DMS 273 treated with DMSO at 0.1 percent for 48 hours (cell line): Measurements from ENCODE around the gene HES6.

Experiments used
- DNase-seq: peaks from one replicate; lab custom pipeline; 2025; lab: John Stamatoyannopoulos, UW

Gene HES6

DNA sequence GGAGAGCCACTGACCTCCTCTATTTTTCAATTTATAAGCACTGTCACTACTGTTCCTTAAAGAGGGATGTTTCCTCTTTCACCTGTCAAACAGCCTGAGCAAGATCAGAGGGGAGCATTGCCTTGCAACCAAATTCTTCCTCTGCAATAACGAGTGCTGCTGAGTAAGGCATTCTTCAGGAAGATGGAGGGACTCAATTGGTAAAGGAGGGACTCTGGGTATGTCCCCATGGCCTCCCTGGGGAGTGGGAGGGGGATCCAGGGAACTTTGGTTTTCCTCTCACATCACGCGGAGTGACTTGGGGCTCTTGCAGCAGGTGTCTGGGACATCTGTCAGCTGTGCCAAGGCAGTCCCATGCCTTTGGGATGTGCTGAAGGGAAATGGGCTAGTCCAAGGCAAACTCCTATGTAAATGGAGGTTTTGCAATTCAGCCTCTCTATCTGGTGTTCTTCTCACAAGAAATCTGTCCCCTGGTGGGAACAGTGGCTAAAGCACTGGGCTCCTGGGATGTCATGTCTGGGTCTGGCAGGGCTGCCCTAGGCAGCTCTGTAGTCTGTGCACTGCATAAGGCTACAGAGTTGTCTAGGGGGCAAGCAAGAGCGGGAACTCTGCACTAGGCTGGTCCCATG lies 14.4 kb upstream of the HES6 start:
- no peak for DNase-seq

DNA sequence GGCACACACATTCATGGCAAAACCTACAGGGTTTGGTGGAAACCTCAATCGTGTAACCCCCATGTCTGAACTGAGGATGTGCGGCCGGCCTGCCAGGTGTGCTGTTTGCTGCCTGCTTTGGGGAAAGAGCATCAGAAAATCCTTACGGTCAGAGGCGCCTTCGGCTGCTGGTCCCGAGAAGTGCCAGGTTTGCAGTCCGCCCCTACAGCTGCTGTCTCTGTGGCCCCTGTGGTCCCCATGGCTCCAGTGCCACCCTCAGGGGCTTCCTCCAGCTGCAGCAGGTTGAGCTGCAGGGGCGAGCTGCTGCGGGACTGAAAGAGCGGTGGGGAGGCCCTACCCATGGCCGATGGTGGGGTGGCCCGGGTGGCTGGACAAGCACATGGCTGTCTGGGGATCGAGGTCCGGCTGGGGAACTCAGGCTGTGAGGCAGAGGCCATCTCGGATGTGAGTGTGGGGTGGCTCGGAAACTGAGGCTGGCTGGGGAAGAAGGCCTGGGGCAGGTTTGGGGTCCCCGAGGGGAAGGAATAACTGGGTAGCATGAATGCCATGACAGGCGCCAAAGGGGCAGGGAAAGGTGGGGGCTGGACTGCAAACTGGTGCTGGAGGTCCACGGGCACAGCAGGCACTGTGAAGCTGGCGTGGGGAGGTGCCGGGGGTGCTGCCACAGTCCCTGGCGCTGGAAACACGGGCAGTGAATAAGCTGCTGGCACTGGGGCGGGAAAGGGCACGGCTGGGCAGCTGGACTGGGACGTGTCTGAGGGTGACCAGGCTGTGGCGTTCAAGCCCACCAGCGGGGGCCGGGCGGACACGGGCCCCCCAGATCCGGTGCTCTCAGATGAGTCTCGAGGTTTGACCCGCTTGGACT lies 13.2 kb upstream of the HES6 start:
- no peak for DNase-seq

DNA sequence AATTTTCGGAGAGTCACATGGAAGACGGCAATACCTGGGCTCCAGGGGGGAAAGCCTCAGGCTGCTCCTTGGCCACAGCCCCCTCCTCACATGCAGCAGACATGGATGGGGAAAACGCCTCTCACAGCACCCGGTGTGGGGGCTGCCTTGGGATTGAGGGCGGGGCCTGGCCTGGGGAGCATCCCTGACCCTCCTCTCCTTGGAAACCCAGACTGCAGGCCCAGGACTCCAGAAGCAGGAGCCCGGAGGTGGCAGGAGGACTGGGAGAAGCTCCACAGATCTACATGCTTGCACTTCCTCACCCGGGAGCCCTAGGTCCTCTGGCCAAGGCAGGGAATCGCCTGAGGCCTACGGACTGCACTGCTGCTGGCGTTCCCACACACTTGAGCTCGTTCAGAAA lies 12.1 kb upstream of the HES6 start:
- DNase-seq, result no peak

DNA sequence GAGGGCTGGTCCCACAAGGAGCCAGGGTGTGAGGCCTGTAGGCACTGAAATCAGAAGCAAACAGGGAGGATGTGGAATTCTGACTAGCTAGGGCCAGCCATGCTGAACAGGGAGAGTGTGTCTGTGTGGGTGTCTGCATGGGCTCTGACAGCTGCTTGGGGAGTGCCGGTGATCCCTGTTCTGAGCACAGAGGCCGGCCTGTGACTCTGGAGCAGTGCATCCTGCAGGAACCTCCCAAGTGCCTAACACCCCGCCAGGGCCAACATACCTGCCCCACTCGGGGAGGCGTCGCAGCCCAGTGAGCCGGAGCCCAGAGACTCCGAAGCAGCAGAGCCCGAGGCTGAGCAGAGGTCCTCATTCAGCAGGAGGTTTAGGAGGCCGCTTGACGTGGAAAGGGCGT lies 11.5 kb upstream of the HES6 start:
- DNase-seq, result no peak

DNA sequence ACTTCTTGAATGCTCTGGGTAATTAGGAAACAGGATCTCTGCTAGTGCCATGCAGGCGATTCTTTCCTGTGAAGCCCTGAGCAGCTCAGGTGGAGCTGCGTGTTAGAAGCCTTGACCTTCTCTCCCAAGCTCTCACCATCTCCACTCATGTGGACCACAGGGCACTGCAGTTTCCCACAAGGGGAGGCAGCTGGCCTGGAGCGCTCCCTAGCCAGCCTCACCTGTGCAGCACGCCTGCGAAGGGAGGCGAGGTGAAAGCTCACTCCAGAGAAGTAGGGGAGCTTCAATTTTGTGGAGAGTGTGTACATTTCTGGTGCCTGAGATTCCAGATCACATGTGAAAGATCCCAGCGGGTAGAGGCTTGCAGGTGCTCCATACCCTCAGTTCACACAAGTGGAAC lies 11.1 kb upstream of the HES6 start:
- DNase-seq, result no peak

DNA sequence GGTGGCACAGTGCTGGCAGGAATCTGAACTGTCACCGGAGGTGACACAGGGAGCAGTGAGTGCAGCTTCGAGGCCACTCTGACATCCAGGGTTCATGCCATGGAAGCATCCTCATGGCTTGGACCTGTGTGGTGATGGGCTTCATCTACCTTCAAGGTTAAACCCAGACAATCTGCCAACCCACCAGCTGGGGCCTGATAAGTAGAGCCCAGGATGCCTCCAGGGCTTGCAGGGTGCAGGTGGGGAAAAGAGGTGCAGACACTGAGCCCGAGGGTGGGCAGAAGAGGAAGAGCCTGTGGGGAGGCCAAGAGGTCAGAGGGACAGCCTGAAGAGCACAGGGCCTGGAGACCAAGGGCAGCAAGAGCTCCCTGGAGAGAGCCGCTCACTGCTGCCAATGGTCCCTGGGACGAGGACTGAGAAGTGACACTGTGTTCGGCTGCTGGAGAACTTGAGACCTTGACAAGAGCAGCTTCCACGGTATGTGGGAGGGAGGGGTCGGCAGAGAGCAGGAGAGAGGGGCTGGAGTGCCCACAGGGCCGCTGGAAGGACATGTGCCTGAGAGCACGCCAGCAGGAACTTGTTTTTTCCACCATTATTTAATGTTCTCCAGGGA lies 8.1 kb upstream of the HES6 start:
- DNase-seq, result no peak

DNA sequence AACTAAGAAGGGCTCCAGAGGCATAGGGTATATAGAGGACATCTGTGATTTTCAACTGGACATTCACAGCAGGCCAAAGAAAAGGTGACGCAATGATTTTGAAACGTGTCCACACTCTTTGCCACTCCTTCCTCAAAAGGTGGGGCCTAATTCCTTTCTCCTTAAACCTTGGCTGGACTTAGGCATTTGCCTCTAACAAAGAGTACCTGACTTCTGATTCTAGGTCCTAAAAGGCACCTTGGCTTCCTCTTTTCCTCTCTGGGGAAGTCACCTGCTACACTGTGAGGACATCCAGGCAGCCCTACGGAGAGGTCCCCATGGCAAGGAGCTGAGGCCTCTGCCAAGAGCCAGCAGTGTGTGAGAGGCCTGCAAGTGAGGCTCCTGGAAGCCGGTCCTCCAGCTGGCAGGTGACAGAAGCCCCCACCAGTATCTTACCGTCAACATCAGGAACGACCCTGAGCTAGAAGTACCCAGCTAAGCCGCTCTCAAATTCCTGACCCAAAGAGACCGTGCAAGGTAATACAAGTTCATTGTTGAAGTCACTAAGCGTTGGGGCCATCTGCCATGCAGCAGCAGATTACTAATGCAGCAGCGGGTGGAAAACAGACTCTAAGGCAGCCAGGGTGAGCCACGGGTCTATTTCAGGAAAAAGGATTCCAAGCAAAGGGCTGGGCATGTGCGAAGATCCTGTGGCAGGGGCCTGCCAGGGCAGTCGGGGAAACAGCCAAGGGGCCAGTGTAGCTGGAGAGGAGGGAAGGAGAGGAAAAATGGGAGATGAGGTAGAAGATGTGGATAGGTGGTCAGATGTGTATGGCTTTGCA lies 7.4 kb upstream of the HES6 start:
- peak; percentile 48 for DNase-seq

DNA sequence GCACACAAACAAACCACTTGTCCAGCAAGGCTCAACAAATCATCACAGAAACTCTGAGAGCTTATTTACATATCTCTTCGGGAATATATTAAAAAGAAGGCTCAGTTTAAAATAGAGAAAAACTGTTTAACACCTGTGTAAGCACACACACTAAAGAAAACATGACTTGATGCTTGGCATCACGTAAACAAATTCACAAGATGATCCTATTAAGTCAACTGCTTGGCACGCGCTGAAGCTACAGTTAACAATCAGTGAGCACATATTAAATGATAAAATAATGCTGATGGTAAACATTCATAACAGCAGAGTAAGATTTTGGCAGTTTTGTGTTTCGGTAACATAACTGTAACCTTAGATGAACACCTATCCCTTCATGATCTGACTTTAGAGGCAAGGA lies 4.3 kb upstream of the HES6 start:
- DNase-seq, result no peak

DNA sequence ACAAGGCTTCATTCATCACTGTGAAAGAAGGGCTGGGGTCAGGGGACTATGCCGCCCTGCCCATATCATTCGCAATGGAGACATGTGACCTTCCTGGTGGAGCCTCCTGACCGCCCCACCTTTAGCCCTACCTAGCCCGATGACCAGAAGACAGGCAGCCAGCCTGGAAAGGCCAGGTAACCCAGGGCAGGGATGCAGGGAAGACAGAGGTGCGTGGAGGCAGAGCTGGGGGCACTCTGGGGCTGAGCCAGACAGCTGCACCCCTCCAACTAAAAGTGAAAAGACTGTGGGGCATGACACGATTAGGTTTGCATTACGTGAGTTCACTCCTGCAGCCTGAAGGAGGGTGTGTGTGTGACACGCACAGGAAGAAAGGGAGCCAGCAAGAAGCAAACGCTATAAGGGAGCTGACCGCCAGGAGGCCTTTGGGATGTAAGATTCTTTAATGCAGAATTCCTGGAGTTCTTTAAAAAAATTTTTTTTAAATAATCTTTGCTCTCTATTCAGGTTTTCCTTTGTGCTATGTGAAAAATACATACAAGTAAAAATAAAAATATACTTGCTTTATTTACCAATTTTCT lies 3.7 kb upstream of the HES6 start:
- no peak for DNase-seq

DNA sequence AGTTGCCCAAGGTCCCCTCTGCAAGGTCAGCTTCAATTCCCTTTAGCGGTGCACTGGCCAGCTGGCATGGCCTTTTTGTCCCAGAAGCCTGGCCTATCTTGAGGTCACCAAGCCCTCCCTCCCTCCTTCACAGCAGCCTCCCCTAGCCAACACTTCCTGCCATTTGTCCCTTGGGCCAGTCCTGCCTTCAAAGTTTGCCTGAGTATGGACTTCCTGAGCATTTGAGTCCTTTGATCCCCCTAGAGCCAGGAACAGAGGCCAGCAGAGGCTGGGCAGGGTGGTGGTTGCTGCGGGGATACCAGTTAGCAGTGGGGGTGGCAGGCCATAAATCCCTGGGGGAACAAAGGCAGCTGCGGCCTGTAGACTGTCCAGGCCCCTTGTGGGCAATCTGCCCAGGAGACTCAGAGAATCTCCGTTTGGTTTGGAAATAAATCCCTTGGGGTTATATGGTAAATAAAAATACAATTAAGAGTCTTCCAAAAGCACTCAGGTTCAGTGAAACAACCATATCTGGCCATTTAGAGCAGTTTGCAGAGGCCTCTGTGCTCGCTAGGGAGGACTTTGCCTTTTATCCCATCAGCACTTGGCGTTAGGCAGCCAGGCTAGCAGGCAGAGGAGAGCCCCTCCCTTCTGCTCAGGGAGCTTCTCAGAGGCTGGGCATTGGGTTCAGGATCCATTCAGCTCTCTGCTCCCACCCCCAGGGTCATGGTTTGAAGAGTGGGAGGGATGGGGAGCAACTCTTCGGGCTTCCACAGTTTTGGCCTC lies 3.1 kb upstream of the HES6 start:
- DNase-seq, result no peak

DNA sequence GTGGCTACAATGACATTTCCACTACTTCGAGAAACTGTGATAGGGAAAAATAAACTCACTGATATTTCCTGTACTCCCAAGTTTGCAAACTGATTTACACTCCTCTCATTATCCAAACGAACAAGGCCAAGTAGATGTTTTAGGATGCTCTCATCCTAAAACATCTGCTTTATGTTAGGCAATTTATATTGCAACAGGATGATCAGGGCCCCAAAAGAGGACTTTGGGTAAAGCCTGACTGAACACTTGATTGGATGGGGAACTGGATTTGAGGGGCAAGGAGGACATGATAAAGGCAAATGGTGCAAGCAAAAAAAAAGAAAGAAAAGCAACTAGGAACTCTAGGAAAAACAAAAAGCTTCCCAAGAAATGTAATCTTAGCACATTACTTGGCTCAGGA lies 2.1 kb upstream of the HES6 start:
- no peak for DNase-seq

DNA sequence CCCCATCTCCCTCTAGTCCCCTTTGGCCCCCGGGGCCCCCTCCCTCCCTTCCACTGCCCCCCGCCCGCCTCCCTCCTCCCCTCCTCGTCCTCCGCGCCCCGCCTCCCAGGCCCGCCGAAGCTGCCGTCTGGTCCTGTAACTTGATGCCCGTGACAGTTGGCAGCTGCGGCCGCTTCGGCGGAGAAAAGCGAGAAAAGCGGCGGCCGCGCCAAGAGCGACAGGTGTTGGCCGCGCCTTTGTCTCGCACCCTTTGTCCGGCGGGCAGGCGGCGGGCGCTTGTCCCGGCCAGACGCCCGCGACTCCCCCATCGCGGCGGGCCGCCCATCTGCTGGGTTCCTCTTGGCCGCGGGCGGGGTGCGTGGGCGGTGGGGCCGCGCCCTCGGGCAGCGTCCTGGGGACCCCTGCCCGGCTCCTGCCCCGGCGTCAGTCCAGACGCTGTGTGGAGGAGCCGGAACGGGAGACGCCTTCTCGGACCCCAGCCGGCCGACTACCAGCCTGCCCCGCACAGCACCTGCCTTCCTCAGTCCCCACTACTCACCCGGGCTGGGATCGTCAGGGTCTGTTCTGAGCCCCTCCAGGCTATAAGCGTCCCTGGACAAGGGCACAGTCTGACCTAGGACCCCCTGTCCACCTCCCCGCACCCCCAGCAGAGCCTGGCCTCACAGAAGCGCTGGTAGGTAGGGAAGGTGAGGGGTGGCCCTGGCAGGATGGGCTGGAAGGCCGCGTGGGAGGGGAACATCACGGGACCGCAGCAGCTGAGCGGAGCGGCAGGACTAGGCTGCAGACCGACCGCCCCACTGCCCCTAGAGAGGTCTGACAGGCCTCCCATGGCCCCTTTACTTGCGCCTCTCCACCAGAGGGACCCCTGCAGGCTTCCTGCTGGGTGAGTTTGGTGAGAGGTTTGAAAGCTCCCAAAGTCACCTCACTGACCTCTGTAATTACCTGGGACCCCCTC lies 1.2 kb upstream of the HES6 start:
- peak; percentile 81 for DNase-seq

DNA sequence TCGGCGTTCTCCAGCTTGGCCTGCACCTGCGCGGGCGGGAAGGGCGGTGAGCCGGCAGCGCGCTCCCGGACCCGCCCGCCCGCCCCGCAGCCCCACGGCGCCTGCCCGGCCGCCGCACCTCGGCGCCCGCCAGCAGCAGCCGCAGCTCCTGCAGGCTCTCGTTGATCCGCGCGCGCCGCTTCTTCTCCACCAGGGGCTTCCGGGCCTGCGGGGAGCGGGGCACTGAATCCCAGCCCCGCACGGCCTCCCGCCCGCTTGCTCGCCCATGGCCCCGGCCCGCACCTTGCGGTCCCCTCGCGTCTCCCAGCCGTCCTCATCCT lies 335 bp downstream of the HES6 start:
- DNase-seq, result no peak

DNA sequence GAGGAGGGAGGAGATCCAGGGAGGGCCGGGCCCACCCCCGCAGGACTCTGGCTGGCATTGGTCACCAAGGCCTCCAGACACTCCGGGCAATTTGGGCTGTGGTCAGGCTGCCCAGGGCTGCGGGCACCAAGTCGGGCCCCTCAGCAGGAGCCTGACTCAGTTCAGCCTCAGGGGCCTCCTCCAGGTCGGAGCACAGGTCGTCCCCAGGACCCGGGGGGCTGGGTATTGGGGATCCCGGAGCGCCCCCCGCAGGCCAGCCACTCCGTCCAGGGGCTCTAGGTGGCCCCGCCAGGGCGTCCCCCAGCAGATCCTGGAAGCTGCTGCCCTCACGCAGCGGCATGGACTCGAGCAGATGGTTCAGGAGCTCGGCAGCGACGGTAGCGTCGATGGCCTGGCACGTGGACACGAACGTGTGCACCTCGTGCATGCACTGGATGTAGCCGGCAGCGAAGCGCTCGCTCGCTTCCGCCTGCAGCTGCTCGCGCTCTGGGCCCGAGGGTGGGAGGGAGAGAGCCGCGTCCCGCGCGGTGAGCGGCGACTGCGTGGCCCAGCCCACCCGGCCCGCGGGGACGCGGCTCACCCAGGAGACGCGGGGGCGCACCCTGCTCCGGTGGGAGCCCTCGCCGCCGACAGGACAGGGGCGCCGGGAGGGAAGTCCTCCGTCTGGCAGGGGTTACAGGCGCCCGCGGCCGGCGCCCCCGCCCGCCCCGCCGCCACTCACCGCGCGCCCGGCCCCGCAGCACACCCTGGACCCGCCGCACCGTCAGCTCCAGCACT lies 884 bp downstream of the HES6 start:
- DNase-seq, result no peak

DNA sequence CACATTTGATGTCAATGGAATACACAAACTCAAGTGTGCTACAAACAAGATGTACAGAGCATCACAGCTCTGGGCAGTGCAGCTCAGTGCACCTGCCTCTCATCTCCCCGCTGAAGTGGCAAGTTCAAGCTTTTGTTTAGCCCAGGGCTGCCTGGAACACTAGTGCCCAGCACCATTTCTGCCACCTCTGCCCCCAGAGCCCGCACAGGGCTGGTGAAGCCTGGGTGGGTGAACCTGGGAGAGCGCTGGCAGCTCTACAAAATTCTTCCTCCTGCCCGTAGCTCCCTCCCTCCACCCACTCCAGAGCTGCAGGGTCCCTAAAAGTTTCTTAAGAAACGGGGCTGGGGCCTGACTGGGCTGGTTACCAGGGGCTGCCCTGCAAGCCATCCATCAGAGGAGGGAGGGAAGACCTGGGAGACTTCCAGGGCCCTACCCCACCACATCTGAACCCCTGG lies 1.5 kb downstream of the HES6 start:
- no peak for DNase-seq

DNA sequence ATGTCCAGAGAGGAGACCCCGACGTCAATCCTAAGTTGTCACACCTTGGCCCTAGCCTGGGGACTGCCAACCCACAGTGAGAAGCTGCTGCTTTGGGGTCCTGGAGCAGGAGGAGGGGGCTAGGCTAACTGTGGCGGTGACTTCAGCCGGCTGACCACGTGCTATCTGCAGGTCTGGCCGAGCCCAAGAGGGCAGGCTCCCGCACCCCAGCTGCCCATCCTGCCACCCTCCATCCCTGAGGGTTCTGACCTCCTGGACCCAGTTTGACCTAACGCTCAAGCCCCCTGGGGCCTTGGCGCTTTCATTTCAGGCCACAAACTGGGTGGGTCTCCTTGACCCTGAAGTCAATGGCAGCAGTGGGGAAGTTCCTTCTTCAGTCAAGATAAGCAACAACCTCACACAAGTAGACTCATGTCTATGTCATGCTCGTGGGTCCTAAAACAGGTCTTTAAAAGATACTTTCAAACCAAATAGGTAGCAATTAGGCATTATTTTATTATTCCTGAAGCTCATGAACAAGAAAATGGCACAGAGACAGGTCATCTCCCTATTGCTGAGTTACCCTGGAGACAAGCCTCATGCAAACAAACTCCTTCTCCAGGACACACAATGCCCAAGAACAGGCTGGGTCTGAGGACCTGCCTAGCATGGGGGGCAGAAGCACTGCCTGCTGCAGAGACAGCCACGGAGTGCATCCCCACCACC lies 2.3 kb downstream of the HES6 start:
- no peak for DNase-seq

DNA sequence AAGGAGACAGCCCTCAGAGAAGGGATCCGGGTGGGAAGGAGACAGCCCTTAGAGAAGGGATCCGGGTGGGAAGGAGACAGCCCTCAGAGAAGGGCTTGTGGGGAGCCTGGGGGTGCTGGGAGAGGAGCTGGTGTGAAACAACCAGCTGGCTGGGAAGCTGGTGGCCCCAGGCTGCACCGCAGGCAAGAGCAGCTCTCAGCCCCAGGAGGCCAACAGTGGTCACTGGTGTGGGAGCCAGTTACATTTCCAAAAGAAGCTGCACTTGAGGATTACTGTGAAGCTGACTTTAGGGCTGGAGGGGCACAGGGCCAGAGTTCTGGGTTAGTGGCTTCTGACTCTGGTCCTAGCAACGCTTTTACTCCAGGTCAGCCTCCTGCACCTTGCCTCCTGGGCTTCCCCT lies 3.3 kb downstream of the HES6 start:
- DNase-seq, result no peak

DNA sequence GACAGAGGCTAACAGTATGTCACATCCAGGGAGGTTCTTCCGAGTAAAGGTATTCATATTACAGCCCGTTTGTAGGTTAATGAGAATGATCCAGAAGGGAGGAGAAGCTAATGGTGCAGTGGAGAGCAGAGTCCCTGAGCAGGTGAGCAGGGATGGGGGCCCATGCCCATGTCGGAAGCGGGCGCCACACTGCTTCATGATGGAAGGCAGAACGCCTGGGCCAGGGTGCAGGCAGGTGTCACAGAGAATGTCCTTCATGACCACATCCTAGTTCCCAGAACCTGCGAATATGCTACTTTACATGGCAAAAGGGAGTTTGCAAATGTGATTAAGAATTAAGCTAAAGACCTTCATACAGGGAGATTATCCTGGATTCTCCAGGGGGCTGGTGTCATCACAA lies 4.0 kb downstream of the HES6 start:
- DNase-seq, result no peak

DNA sequence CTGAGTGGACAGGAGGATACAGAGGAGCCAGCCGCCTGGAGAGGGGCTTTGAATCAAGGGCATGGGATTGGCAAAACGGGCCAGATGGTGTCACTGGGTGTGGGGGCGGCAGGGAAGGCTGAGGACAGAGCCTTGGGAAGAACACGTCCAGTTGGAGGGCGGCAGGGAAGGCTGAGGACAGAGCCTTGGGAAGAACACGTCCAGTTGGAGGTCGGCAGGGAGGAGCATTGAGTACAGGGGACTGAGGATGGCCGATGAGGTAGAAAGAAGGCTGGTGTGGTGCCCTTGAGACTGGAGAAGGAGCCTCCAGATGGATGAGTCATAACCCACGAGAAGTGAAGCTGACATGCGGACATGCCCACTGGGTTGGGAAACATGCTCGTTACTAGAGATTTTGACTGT lies 4.5 kb downstream of the HES6 start:
- DNase-seq, result no peak
